GM23338 (cell line): ENCODE results near the gene IFNL2.

Source experiments
- EZH2 ChIP-seq: fragments of 200-600 bp; sonication (generic); IDR thresholded peaks from one replicate; pipeline ENCODE4 v1.8.0; 2017; ENCODE audit warnings: antibody characterized with exemption, mild to moderate bottlenecking, low read depth; ENCODE audit not compliant: unreplicated experiment
- EZH2phosphoT487 ChIP-seq: fragments of 200-600 bp; sonication (generic); IDR thresholded peaks from one replicate; pipeline ENCODE4 v1.8.1; 2018; ENCODE audit warnings: antibody characterized with exemption; ENCODE audit not compliant: unreplicated experiment
- JUNB ChIP-seq: IDR thresholded peaks from one replicate; pipeline ENCODE4 v1.6.1; 2016; ENCODE audit warnings: antibody characterized with exemption; ENCODE audit not compliant: unreplicated experiment
- NANOG ChIP-seq: IDR thresholded peaks from 2 replicates; pipeline ENCODE4 v1.6.1; 2016; ENCODE audit warnings: antibody characterized with exemption, borderline replicate concordance
- POLR2AphosphoS5 ChIP-seq: IDR thresholded peaks from 2 replicates; pipeline ENCODE4 v1.6.1; 2016; ENCODE audit warnings: antibody characterized with exemption, low read depth
- STAT1 ChIP-seq: IDR thresholded peaks from one replicate; pipeline ENCODE4 v1.6.1; 2016; ENCODE audit warnings: antibody characterized with exemption; ENCODE audit not compliant: unreplicated experiment
- TF ChIP-seq, protein P1 (sequence below), 2 experiments: fragments of 200-600 bp in 1 of 2; sonication (generic) in 1 of 2; conservative IDR thresholded peaks; 2 replicates each; pipeline versions ENCODE4 v1.5.1 to v1.6.1; 2016 to 2017; ENCODE audit warnings: antibody characterized with exemption in 2 of 2, low read depth in 2 of 2, mild to moderate bottlenecking in 2 of 2, moderate library complexity in 1 of 2
- TF ChIP-seq, protein P2 (sequence below): IDR thresholded peaks from one replicate; pipeline ENCODE4 v1.6.1; 2018; ENCODE audit warnings: antibody characterized with exemption; ENCODE audit not compliant: unreplicated experiment
- TF ChIP-seq, protein P3 (sequence below): IDR thresholded peaks from 2 replicates; pipeline ENCODE4 v1.6.1; 2016; ENCODE audit warnings: antibody characterized with exemption

DNA sequence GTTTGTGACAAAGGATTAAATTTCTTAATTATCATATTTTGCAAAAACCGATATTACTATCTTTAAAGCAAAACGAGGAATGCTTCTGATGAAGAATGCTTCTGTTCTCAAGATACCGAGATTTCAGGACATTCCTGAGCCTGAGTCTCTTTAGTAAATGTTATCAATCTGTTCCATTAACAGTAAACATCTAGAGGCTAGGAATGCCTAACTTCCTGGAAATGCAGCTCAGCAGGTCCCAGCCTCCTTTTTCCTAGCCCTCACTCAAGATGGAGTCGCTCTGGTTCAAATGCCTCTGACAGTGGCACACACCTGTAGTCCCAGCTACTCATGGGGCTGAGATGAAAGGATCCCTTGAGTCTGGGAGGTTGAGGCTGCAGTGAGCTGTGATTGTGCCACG is 17.1 kb upstream of the IFNL2 start:
- TF ChIP-seq, protein P1, sequence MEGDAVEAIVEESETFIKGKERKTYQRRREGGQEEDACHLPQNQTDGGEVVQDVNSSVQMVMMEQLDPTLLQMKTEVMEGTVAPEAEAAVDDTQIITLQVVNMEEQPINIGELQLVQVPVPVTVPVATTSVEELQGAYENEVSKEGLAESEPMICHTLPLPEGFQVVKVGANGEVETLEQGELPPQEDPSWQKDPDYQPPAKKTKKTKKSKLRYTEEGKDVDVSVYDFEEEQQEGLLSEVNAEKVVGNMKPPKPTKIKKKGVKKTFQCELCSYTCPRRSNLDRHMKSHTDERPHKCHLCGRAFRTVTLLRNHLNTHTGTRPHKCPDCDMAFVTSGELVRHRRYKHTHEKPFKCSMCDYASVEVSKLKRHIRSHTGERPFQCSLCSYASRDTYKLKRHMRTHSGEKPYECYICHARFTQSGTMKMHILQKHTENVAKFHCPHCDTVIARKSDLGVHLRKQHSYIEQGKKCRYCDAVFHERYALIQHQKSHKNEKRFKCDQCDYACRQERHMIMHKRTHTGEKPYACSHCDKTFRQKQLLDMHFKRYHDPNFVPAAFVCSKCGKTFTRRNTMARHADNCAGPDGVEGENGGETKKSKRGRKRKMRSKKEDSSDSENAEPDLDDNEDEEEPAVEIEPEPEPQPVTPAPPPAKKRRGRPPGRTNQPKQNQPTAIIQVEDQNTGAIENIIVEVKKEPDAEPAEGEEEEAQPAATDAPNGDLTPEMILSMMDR (conservative IDR thresholded peaks at IDR 0.05; ENCODE audit: low read depth in 2 of 2) = no peak
- TF ChIP-seq EZH2 = no peak
- TF ChIP-seq, protein P2, sequence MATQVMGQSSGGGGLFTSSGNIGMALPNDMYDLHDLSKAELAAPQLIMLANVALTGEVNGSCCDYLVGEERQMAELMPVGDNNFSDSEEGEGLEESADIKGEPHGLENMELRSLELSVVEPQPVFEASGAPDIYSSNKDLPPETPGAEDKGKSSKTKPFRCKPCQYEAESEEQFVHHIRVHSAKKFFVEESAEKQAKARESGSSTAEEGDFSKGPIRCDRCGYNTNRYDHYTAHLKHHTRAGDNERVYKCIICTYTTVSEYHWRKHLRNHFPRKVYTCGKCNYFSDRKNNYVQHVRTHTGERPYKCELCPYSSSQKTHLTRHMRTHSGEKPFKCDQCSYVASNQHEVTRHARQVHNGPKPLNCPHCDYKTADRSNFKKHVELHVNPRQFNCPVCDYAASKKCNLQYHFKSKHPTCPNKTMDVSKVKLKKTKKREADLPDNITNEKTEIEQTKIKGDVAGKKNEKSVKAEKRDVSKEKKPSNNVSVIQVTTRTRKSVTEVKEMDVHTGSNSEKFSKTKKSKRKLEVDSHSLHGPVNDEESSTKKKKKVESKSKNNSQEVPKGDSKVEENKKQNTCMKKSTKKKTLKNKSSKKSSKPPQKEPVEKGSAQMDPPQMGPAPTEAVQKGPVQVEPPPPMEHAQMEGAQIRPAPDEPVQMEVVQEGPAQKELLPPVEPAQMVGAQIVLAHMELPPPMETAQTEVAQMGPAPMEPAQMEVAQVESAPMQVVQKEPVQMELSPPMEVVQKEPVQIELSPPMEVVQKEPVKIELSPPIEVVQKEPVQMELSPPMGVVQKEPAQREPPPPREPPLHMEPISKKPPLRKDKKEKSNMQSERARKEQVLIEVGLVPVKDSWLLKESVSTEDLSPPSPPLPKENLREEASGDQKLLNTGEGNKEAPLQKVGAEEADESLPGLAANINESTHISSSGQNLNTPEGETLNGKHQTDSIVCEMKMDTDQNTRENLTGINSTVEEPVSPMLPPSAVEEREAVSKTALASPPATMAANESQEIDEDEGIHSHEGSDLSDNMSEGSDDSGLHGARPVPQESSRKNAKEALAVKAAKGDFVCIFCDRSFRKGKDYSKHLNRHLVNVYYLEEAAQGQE = no peak
- no peak for TF ChIP-seq POLR2AphosphoS5
- no peak for TF ChIP-seq EZH2phosphoT487
- TF ChIP-seq, protein P3, sequence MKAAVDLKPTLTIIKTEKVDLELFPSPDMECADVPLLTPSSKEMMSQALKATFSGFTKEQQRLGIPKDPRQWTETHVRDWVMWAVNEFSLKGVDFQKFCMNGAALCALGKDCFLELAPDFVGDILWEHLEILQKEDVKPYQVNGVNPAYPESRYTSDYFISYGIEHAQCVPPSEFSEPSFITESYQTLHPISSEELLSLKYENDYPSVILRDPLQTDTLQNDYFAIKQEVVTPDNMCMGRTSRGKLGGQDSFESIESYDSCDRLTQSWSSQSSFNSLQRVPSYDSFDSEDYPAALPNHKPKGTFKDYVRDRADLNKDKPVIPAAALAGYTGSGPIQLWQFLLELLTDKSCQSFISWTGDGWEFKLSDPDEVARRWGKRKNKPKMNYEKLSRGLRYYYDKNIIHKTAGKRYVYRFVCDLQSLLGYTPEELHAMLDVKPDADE = no peak
- no peak for TF ChIP-seq STAT1
- no peak for TF ChIP-seq NANOG
- no peak for TF ChIP-seq JUNB
